Pancreas (tissue), 10 donors: ENCODE results near the gene PBXIP1. TPM values are rescaled to one million over a fixed set of nuclear protein-coding genes. Genes with fewer than 3 reads are reported as not detected.

Experiments
- ATAC-seq, 4 donors: fragments of 200-7000 bp; cut with Tn5 transposase; one replicate each; pipeline versions ENCODE4 v1.8.0 to v1.9.1; 2020; ENCODE audit warnings: mild to moderate bottlenecking in 4 of 4, moderate library complexity in 4 of 4
- DNase-seq, 6 donors: peaks; one replicate each; pipeline ENCODE4 v3.0.0-alpha.2; 2020
- FAIRE-seq: peaks from 2 replicates; lab custom pipeline; 2012; peaks lifted over from hg19 to GRCh38; lab: Jason Lieb, UNC
- H3K27ac ChIP-seq, 4 donors: fragments of 200-600 bp; sonication (generic); 1 replicate in 3 of 4; 2 replicates in 1 of 4; pipeline versions ENCODE4 v1.5.0 to v1.8.0; 2020
- H3K27me3 ChIP-seq, 4 donors: fragments of 200-600 bp; one replicate each; pipeline ENCODE4 v1.8.0; 2021
- H3K36me3 ChIP-seq, 3 donors: fragments of 200-600 bp; sonication (generic) in 1 of 3; one replicate each; pipeline versions ENCODE4 v1.5.0 to v1.8.0; 2020 to 2021
- H3K4me1 ChIP-seq, 3 donors: fragments of 200-600 bp; one replicate each; pipeline ENCODE4 v1.8.0; 2021
- H3K4me3 ChIP-seq, 4 donors: fragments of 200-600 bp; sonication (generic) in 2 of 4; one replicate each; pipeline versions ENCODE4 v1.5.0 to v1.8.0; 2020 to 2021
- H3K9me3 ChIP-seq, 4 donors: fragments of 200-600 bp; one replicate each; pipeline ENCODE4 v1.8.0; 2021
- WGBS, 2 donors: extraction: QIAGEN DNeasy Blood & Tissue Kit; methylation state at CpG; one replicate each; pipeline ENCODE4 v1.1.7; 2013; 5-methylcytosine and 5-hydroxymethylcytosine counted together
- intact Hi-C, 3 donors: fragments of 100-400 bp; cut with DNase I; formaldehyde crosslinking; loops; one replicate each; pipeline versions ENCODE4 v1.11.1 to v1.14.2; 2022
- polyA plus RNA-seq, 2 donors: library from polyadenylated mRNA; stranded (reverse); fragments of 200-250 nt; gene quantifications; one replicate each; pipeline ENCODE4 v1.2.3, GENCODE V29; 2013
- total RNA-seq, 6 donors: library from RNA; stranded (reverse); fragmentation: NEBNext Ultra II Directional in 4 of 6; extraction: Animal tissue kit (Norgen Biotek cat#: 25700) in 4 of 6; gene quantifications; one replicate each; pipeline versions ENCODE4 v1.2.1 to v1.2.4, GENCODE V29; 2021 to 2023
- TF ChIP-seq, protein P1 (sequence below), 4 donors: fragments of 200-600 bp; sonication (generic) in 3 of 4; IDR thresholded peaks; one replicate each; pipeline versions ENCODE4 v1.5.0 to v1.8.0; 2021; ENCODE audit warnings: antibody characterized with exemption in 4 of 4
- donor health status: healthy with polysubstance abuse.
- donor health status: DM: no; HTN: no; CAD: no; lungs with moderate emphysema.
- donor health status: DM: no; HTN: no; CAD: no.
- donor health status: control.
- donor health status: control.
- donor health status: Bipolar disorder and iron deficiency.
- donor health status: DM: yes; HTN: yes; CAD: no.
- donor health status: DM: no; HTN: no; CAD: no.
- donor health status: DM: no; HTN: no; CAD: no.
- donor health status: DM: yes; HTN: yes; CAD: no.

PBXIP1 gene
- total and polyA plus RNA-seq, 8 donors: 15.6 to 53.1 (median 28.4) TPM

DNA sequence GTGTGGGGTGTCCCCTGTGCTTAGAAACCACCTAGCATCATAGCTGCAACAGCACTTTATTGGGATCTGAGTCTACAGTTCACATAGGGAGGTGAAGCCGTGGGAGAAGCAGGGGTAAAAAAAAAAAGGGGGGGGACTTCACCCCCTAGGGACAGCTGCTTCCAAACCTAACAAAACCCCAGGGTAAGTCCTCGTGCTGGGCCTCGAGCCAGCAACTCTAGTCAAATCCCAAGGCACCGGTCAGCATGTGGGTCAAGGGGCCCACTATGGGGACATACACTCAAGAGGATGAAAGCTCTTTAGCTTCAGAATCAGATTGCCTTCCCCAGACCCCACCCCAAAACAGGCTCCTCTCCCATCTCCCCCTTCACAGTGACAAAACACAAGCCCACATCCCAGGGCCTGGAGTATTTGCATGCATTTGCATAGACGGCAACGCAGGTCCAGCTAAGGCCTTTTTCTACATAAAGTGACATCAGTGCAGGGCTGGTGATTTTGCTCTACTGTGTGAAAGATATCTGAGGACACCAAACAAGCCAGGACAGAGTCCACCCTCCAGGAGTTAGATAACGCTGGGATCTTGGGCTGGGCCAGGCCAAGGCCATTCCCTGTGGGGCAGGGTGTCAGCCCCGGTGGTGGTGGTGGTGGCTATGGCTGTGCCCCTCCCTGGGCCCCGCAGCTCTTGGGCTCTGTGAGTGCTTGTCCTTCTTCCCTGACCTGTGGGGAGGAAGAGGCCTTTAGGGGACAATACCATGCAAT lies 11.3 kb downstream of the PBXIP1 start:
- no peak overlapping the region for H3K27ac ChIP-seq
- DNase-seq (no peak), ATAC-seq (no peak), FAIRE-seq (no peak)
- peaks cover 0 to 12% (median 0%) of the 10 kb centered on the region in 3 donors for H3K4me1 ChIP-seq
- TF ChIP-seq, protein P1, sequence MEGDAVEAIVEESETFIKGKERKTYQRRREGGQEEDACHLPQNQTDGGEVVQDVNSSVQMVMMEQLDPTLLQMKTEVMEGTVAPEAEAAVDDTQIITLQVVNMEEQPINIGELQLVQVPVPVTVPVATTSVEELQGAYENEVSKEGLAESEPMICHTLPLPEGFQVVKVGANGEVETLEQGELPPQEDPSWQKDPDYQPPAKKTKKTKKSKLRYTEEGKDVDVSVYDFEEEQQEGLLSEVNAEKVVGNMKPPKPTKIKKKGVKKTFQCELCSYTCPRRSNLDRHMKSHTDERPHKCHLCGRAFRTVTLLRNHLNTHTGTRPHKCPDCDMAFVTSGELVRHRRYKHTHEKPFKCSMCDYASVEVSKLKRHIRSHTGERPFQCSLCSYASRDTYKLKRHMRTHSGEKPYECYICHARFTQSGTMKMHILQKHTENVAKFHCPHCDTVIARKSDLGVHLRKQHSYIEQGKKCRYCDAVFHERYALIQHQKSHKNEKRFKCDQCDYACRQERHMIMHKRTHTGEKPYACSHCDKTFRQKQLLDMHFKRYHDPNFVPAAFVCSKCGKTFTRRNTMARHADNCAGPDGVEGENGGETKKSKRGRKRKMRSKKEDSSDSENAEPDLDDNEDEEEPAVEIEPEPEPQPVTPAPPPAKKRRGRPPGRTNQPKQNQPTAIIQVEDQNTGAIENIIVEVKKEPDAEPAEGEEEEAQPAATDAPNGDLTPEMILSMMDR (IDR thresholded peaks at IDR 0.05): no peak
- WGBS, 2 donors: 51 to 52% methylated on average over 9 of the region's 9 CpGs
- intact Hi-C loops: no loop called here
- H3K36me3 ChIP-seq: no peaks in the 10 kb centered on the region
- H3K27me3 ChIP-seq: no peaks in the 10 kb centered on the region
- H3K9me3 ChIP-seq: no peaks in the 10 kb centered on the region
- H3K4me3 ChIP-seq: no peak overlapping the region

DNA sequence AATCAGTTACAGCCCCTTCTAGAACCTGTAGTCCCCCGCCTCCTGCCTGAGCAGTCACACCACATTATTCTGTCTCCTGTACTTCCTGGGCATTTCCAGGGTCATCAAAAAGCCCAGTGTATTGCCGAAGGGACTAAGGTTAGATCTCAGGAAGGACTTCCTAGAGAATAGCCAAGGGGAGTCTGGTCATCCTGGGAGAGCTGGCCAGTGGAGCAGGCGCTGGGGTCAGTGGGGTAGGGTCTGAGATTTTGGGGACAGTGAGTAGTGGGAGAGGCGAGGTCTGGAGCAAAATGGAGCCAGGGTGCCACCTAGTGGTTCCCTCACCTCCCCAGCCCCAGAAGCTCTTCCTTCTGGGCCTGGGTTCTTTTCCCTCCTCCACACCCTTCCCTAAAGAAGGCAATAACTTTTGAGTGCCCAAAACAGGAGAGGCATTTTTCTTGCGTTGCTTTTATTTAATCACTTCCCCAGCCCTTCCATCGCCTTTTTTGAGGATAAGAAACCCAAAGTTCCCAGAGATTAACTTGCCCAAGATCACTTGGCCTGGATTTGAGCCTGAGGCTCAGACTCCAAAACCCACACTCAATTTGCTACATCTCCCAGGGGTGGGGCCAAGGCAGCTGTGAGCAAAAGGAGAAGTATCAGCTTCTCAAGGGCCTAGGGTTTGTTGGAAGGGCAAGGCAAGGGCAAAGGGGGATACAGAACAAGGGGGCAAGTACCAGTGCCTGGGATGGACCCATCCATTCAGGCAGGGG lies 12.1 kb downstream of the PBXIP1 start:
- Histone ChIP-seq H3K4me1 (peaks cover 0 to 12% (median 0%) of the 10 kb centered on the region in 3 donors), H3K4me3 (no peak overlapping the region), H3K36me3 (no peaks in the 10 kb centered on the region), H3K9me3 (no peaks in the 10 kb centered on the region), H3K27ac (no peak overlapping the region), H3K27me3 (no peaks in the 10 kb centered on the region)
- TF ChIP-seq, protein P1 (IDR thresholded peaks at IDR 0.05): peak in 3 of 4 donors; percentile 11 to 41 (median 38)
- ATAC-seq (peak in 3 of 4 donors; percentile 22 to 50 (median 46)), FAIRE-seq (no peak), DNase-seq (no peak)
- WGBS, 2 donors: 45 to 62% methylated on average over 5 to 6 of the region's 6 CpGs
- intact Hi-C loops: no loop called here

DNA sequence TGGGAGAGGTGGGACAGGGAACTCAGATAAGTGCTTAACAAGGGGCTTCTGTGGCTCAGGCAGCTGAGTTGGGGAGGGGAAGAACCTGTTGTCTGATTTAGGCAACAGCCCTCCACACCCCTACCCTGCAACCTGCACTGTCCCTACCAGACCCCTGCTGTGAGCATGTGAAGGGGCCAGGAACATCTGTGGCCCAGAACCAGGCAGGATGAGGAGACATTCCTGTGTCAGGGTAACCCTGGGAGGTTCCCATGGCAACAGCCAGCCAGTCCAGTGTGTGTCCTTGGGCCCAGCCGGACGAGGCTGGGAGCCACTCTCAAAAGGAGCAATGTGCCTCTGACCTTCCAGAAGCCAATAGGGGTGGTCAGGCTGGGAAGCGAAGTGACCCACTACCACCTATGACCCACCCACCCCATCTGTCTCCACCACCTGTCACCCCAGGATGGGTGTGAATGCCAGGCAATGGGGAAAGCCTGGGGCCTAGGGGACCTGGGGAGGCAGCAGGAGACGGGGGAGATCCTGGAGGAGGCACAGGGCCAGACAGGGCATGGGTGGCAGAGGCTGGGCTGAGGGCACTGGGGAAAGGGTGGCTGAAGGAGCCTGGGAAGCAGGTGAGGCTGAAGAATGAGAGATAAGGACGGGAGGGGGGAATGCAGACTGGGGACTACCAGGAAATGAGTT lies 14.4 kb downstream of the PBXIP1 start:
- Histone ChIP-seq H3K4me3 (no peak overlapping the region), H3K9me3 (no peaks in the 10 kb centered on the region), H3K36me3 (no peaks in the 10 kb centered on the region), H3K4me1 (peaks cover 0 to 18% (median 7%) of the 10 kb centered on the region in 3 donors), H3K27me3 (no peaks in the 10 kb centered on the region), H3K27ac (peak overlapping the region; percentile 51 to 81 (median 66))
- WGBS, 2 donors: 28 to 29% methylated on average over 5 of the region's 5 CpGs
- intact Hi-C loops: no loop called here
- TF ChIP-seq, protein P1 (IDR thresholded peaks at IDR 0.05): no peak
- DNase-seq (peak; percentile 65 to 88 (median 71)), ATAC-seq (peak in 2 of 4 donors; percentile 28 to 33), FAIRE-seq (no peak)

GRCh38 chr1:154940651-154941194 lies 15.2 kb downstream of the PBXIP1 start:
- no peak for ATAC-seq
- Histone ChIP-seq H3K4me3 (no peak overlapping the region), H3K4me1 (peaks cover 4 to 20% (median 9%) of the 10 kb centered on the region in 3 donors), H3K27me3 (no peaks in the 10 kb centered on the region), H3K36me3 (no peaks in the 10 kb centered on the region), H3K27ac (peak overlapping the region in 3 of 4 donors; percentile 51 to 81 (median 71)), H3K9me3 (no peaks in the 10 kb centered on the region)
- TF ChIP-seq, protein P1 (IDR thresholded peaks at IDR 0.05): no peak
- 77 to 78% methylated on average over 8 of the region's 8 CpGs for WGBS, 2 donors
- DNase-seq: no peak
- intact Hi-C loops: no loop called here
- no peak for FAIRE-seq
